ENCODE measurements around the gene CHCHD3. TPM values are rescaled to one million over a fixed set of nuclear protein-coding genes. Genes with fewer than 3 reads are reported as not detected.

Gene CHCHD3
- total and polyA plus RNA-seq, 4 donors, result 20.1 to 78.0 (median 46.9) TPM

GRCh38 chr7:132785870-132786269 is 296.0 kb downstream of the CHCHD3 start:
- Histone ChIP-seq H3K4me3 (no peak overlapping the region), H3K27me3 (ENCODE audit: control insufficient read depth in 3 of 3, insufficient read depth in 3 of 3, low read length in 2 of 3) (no peaks in the 10 kb centered on the region), H3K9ac (ENCODE audit: insufficient read depth in 1 of 2, low read length in 2 of 2) (no peak overlapping the region), H3K27ac (ENCODE audit: low read depth in 1 of 2, low read length in 1 of 2) (no peak overlapping the region), H3K9me3 (ENCODE audit: control insufficient read depth in 4 of 4, insufficient read depth in 3 of 4, low read length in 3 of 4) (no peaks in the 10 kb centered on the region), H3K36me3 (ENCODE audit: control insufficient read depth in 4 of 4, insufficient read depth in 4 of 4, low read length in 4 of 4) (peaks cover 0 to 7% (median 0%) of the 10 kb centered on the region in 4 donors), H3K4me1 (ENCODE audit: control insufficient read depth in 5 of 5, insufficient read depth in 5 of 5, low read length in 5 of 5) (no peaks in the 10 kb centered on the region)
- 98 to 100% methylated on average over 6 of the region's 6 CpGs for WGBS, 2 donors
- DNase-seq (no peak), ATAC-seq (ENCODE audit: insufficient read depth, low FRiP score) (no peak)
- no peak for TF ChIP-seq CTCF (IDR thresholded peaks at IDR 0.05; ENCODE audit: control extremely low read depth, extremely low read depth)

GRCh38 chr7:132784406-132784805 is 297.5 kb downstream of the CHCHD3 start:
- ATAC-seq (ENCODE audit: insufficient read depth, low FRiP score), result no peak

GRCh38 chr7:132783824-132784223 is 298.1 kb downstream of the CHCHD3 start:
- 91 to 93% methylated on average over 8 of the region's 8 CpGs for WGBS, 2 donors
- Histone ChIP-seq H3K9ac (ENCODE audit: insufficient read depth in 1 of 2, low read length in 2 of 2) (no peak overlapping the region), H3K36me3 (ENCODE audit: control insufficient read depth in 4 of 4, insufficient read depth in 4 of 4, low read length in 4 of 4) (peaks cover 0 to 2% (median 0%) of the 10 kb centered on the region in 4 donors), H3K4me1 (ENCODE audit: control insufficient read depth in 5 of 5, insufficient read depth in 5 of 5, low read length in 5 of 5) (no peaks in the 10 kb centered on the region), H3K27me3 (ENCODE audit: control insufficient read depth in 3 of 3, insufficient read depth in 3 of 3, low read length in 2 of 3) (no peaks in the 10 kb centered on the region), H3K4me3 (no peak overlapping the region), H3K27ac (ENCODE audit: low read depth in 1 of 2, low read length in 1 of 2) (no peak overlapping the region), H3K9me3 (ENCODE audit: control insufficient read depth in 4 of 4, insufficient read depth in 3 of 4, low read length in 3 of 4) (no peaks in the 10 kb centered on the region)
- TF ChIP-seq CTCF (IDR thresholded peaks at IDR 0.05; ENCODE audit: control extremely low read depth, extremely low read depth), result no peak
- DNase-seq (no peak), ATAC-seq (ENCODE audit: insufficient read depth, low FRiP score) (no peak)

More at GRCh38 chr7:132784406-132784805, 297.5 kb downstream of the CHCHD3 start:
- no peak for TF ChIP-seq CTCF (IDR thresholded peaks at IDR 0.05; ENCODE audit: control extremely low read depth, extremely low read depth)
- Histone ChIP-seq H3K9ac (ENCODE audit: insufficient read depth in 1 of 2, low read length in 2 of 2) (no peak overlapping the region), H3K27ac (ENCODE audit: low read depth in 1 of 2, low read length in 1 of 2) (no peak overlapping the region), H3K4me3 (no peak overlapping the region), H3K9me3 (ENCODE audit: control insufficient read depth in 4 of 4, insufficient read depth in 3 of 4, low read length in 3 of 4) (no peaks in the 10 kb centered on the region), H3K36me3 (ENCODE audit: control insufficient read depth in 4 of 4, insufficient read depth in 4 of 4, low read length in 4 of 4) (peaks cover 0 to 2% (median 0%) of the 10 kb centered on the region in 4 donors), H3K27me3 (ENCODE audit: control insufficient read depth in 3 of 3, insufficient read depth in 3 of 3, low read length in 2 of 3) (no peaks in the 10 kb centered on the region), H3K4me1 (ENCODE audit: control insufficient read depth in 5 of 5, insufficient read depth in 5 of 5, low read length in 5 of 5) (no peaks in the 10 kb centered on the region)
- WGBS, 2 donors, result 87 to 92% methylated on average over 4 of the region's 4 CpGs
- no peak for DNase-seq

Measured in lung (tissue), 12 donors.